ENCODE results near the gene ZNF566. TPM values are rescaled to one million over a fixed set of nuclear protein-coding genes. Genes with fewer than 3 reads are reported as not detected.

Gene ZNF566
- total and polyA plus RNA-seq, 2 donors (not counting 1 experiment from before 2014, with no cell fraction given) = 9.1 to 26.6 TPM

Other genes with a start within 250 kb of the ZNF566 start
- gene ZFP14, start 110.4 kb downstream of the ZNF566 start, total RNA-seq = 22.4 and 22.7 TPM in 2 replicates
- gene ZFP14, start 110.4 kb downstream of the ZNF566 start, polyA plus RNA-seq = 5.1 and 5.2 TPM in 2 replicates
- 14.4 and 14.6 TPM in 2 replicates for gene ZFP82, start 70.9 kb downstream of the ZNF566 start, total RNA-seq
- 4.7 and 7.7 TPM in 2 replicates for gene ZFP82, start 70.9 kb downstream of the ZNF566 start, polyA plus RNA-seq
- gene ZNF260, start 38.7 kb upstream of the ZNF566 start, total RNA-seq = 13.2 and 20.4 TPM in 2 replicates
- 2.7 and 3.0 TPM in 2 replicates for gene ZNF260, start 38.7 kb upstream of the ZNF566 start, polyA plus RNA-seq
- 33.2 and 35.4 TPM in 2 replicates for gene ZNF529, start 83.7 kb upstream of the ZNF566 start, total RNA-seq
- 11.1 and 30.8 TPM in 2 replicates for gene ZNF529, start 83.7 kb upstream of the ZNF566 start, polyA plus RNA-seq
- gene ZNF382, start 115.8 kb upstream of the ZNF566 start, total RNA-seq = 24.7 and 24.8 TPM in 2 replicates
- gene ZNF382, start 115.8 kb upstream of the ZNF566 start, polyA plus RNA-seq = 5.3 and 6.2 TPM in 2 replicates
- 22.3 and 25.6 TPM in 2 replicates for gene ZNF461, start 177.3 kb upstream of the ZNF566 start, total RNA-seq
- gene ZNF461, start 177.3 kb upstream of the ZNF566 start, polyA plus RNA-seq = 9.8 and 16.5 TPM in 2 replicates
- gene ZNF567, start 198.1 kb upstream of the ZNF566 start, total RNA-seq = 19.7 and 22.4 TPM in 2 replicates
- 5.3 and 9.8 TPM in 2 replicates for gene ZNF567, start 198.1 kb upstream of the ZNF566 start, polyA plus RNA-seq